Neuronal stem cell (in vitro differentiated cells): ENCODE data around the gene WFS1.

Experiments
- DNase-seq: peaks from one replicate; pipeline ENCODE4 v3.0.0-alpha.2; 2013; ENCODE audit warnings: low spot score
- H2AFZ ChIP-seq: one replicate; pipeline ENCODE4 v1.6.1; 2013; ENCODE audit warnings: mild to moderate bottlenecking, low read length, inconsistent platforms
- H2AK5ac ChIP-seq: 2 replicates; pipeline ENCODE4 v1.6.1; 2013; ENCODE audit warnings: low read depth, mild to moderate bottlenecking, inconsistent platforms, low read length, moderate library complexity, mixed read lengths
- H2BK120ac ChIP-seq: 2 replicates; pipeline ENCODE4 v1.6.1; 2013; ENCODE audit warnings: low read depth, mild to moderate bottlenecking, inconsistent platforms, low read length, moderate library complexity, mixed read lengths
- H2BK12ac ChIP-seq: one replicate; pipeline ENCODE4 v1.6.1; 2013; ENCODE audit warnings: low read length, inconsistent platforms
- H2BK15ac ChIP-seq: 2 replicates; pipeline ENCODE4 v1.6.1; 2013; ENCODE audit warnings: mild to moderate bottlenecking, low read length, inconsistent platforms, mixed read lengths
- H2BK5ac ChIP-seq: one replicate; pipeline ENCODE4 v1.6.1; 2013; ENCODE audit warnings: inconsistent platforms, mild to moderate bottlenecking, low read length, moderate library complexity
- H3K14ac ChIP-seq: one replicate; pipeline ENCODE4 v1.6.1; 2013; ENCODE audit warnings: low read length, inconsistent platforms
- H3K18ac ChIP-seq: 2 replicates; pipeline ENCODE4 v1.6.1; 2013; ENCODE audit warnings: low read length, inconsistent platforms
- H3K23ac ChIP-seq: 2 replicates; pipeline ENCODE4 v1.6.1; 2013; ENCODE audit warnings: low read depth, mild to moderate bottlenecking, mixed read lengths, low read length, inconsistent platforms; ENCODE audit not compliant: poor library complexity
- H3K27ac ChIP-seq: replicated peaks from 3 replicates; pipeline ENCODE4 v1.5.1; 2013; ENCODE audit warnings: low read length, inconsistent platforms
- H3K27me3 ChIP-seq, 3 experiments: 2 replicates each; pipeline ENCODE4 v1.6.1; 2013; ENCODE audit warnings: low read length in 3 of 3, mild to moderate bottlenecking in 2 of 3, inconsistent platforms in 1 of 3, low read depth in 1 of 3, mixed read lengths in 1 of 3, moderate library complexity in 1 of 3; ENCODE audit not compliant: control insufficient read depth in 3 of 3, insufficient read depth in 3 of 3
- H3K36me3 ChIP-seq, 2 donors: replicated peaks in 1 of 2; 2 replicates each; pipeline ENCODE4 v1.6.1; 2013; ENCODE audit warnings: low read length in 2 of 2; ENCODE audit not compliant: control insufficient read depth in 2 of 2, insufficient read depth in 2 of 2
- H3K4ac ChIP-seq: 2 replicates; pipeline ENCODE4 v1.6.1; 2013; ENCODE audit warnings: inconsistent platforms, mild to moderate bottlenecking, low read length, moderate library complexity
- H3K4me1 ChIP-seq, 2 donors: 1 replicate in 1 of 2; 2 replicates in 1 of 2; pipeline ENCODE4 v1.6.1; 2013; ENCODE audit warnings: low read length in 2 of 2, low read depth in 1 of 2; ENCODE audit not compliant: control insufficient read depth in 2 of 2, insufficient read depth in 1 of 2
- H3K4me2 ChIP-seq: one replicate; pipeline ENCODE4 v1.6.1; 2013; ENCODE audit warnings: mild to moderate bottlenecking, low read length, inconsistent platforms; ENCODE audit not compliant: insufficient read depth, poor library complexity, severe bottlenecking
- H3K4me3 ChIP-seq, 2 donors: 2 replicates each; pipeline ENCODE4 v1.5.1; 2013; ENCODE audit warnings: low read length in 2 of 2, mild to moderate bottlenecking in 2 of 2, inconsistent platforms in 1 of 2, moderate library complexity in 1 of 2
- H3K79me1 ChIP-seq: one replicate; pipeline ENCODE4 v1.6.1; 2013; ENCODE audit warnings: low read depth, mild to moderate bottlenecking, inconsistent platforms, low read length, moderate library complexity
- H3K9ac ChIP-seq: one replicate; pipeline ENCODE4 v1.6.1; 2013; ENCODE audit warnings: mild to moderate bottlenecking, low read depth, low read length, inconsistent platforms; ENCODE audit not compliant: poor library complexity
- H3K9me3 ChIP-seq, 2 donors: replicated peaks in 1 of 2; 2 replicates each; pipeline versions ENCODE3 to v1.6.1; 2013; ENCODE audit warnings: low read length in 2 of 2, mild to moderate bottlenecking in 2 of 2, inconsistent platforms in 1 of 2, low read depth in 1 of 2, mixed read lengths in 1 of 2, moderate library complexity in 1 of 2; ENCODE audit not compliant: control insufficient read depth in 2 of 2, insufficient read depth in 1 of 2
- H4K8ac ChIP-seq: one replicate; pipeline ENCODE4 v1.6.1; 2013; ENCODE audit warnings: low read depth, mild to moderate bottlenecking, inconsistent platforms, low read length, moderate library complexity
- H4K91ac ChIP-seq: one replicate; pipeline ENCODE4 v1.6.1; 2013; ENCODE audit warnings: low read length, low read depth, mild to moderate bottlenecking, inconsistent platforms; ENCODE audit not compliant: poor library complexity
- WGBS, 2 donors: extraction: QIAGEN DNeasy Blood & Tissue Kit; methylation state at CpG; one replicate each; pipeline ENCODE4 v1.1.7; 2013; ENCODE audit warnings: missing lambda C conversion rate in 2 of 2, mixed read lengths in 1 of 2; ENCODE audit not compliant: insufficient read length in 2 of 2, insufficient replicate concordance in 1 of 2; ENCODE audit errors: extremely low coverage in 2 of 2; 5-methylcytosine and 5-hydroxymethylcytosine counted together

The WFS1 gene

DNA sequence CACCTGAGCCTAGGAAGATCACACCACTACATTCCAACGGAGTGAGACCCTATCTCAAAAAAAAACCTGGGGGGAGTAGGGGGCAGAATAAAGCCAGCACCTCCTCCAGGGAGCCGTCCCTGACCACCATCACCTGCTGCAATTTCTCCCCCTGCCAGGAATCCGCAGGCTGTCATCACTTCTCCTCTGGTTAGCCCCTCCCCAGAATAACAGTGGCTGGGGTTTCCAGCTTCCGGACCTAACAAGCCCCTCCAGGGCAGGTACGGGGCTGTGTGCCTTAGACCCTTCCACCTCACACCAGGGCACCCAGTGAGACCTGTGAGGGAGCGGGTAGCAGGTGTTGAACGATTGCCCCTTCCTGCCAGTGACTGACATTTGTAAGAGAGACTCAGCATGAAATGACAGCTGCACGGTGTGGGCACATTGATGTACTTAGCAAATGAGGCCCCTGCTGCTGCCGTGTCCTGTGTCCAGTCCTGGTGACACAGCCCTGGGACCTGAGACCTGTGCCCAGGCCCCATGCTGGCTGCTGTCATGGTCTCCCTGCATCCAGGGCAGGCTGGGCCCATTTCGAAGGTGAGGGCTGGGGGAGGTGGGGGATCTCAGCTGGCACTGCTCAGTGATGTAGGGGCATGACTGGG is 6.7 kb upstream of the WFS1 start:
- H3K4me1 ChIP-seq, result peaks cover 0 to 4% of the 10 kb centered on the region in 2 donors
- peak overlapping the region; percentile 5 for H2BK120ac ChIP-seq
- WGBS, 2 donors, result no CpG with 5 or more reads among the region's 10 CpGs
- H2BK15ac ChIP-seq, result no peak overlapping the region
- H3K9me3 ChIP-seq, result no peaks in the 10 kb centered on the region
- H3K79me1 ChIP-seq, result no peaks in the 10 kb centered on the region
- H3K4me2 ChIP-seq, result no peak overlapping the region
- no peak overlapping the region for H2AFZ ChIP-seq
- peaks cover 0 to 21% (median 0%) of the 10 kb centered on the region in 3 experiments for H3K27me3 ChIP-seq
- no peak overlapping the region for H3K4ac ChIP-seq
- H3K23ac ChIP-seq, result no peak overlapping the region
- peak overlapping the region; percentile 57 for H4K91ac ChIP-seq
- H3K18ac ChIP-seq, result peak overlapping the region; percentile 67
- no peak overlapping the region for H3K14ac ChIP-seq
- H3K9ac ChIP-seq, result peak overlapping the region; percentile 30
- no peaks in the 10 kb centered on the region for H3K36me3 ChIP-seq
- DNase-seq, result no peak
- H2BK12ac ChIP-seq, result no peak overlapping the region
- H3K27ac ChIP-seq, result no peak overlapping the region
- no peak overlapping the region for H2BK5ac ChIP-seq
- peak overlapping the region in 1 of 2 donors; percentile 21 for H3K4me3 ChIP-seq
- H2AK5ac ChIP-seq, result peak overlapping the region; percentile 73
- H4K8ac ChIP-seq, result no peak overlapping the region

DNA sequence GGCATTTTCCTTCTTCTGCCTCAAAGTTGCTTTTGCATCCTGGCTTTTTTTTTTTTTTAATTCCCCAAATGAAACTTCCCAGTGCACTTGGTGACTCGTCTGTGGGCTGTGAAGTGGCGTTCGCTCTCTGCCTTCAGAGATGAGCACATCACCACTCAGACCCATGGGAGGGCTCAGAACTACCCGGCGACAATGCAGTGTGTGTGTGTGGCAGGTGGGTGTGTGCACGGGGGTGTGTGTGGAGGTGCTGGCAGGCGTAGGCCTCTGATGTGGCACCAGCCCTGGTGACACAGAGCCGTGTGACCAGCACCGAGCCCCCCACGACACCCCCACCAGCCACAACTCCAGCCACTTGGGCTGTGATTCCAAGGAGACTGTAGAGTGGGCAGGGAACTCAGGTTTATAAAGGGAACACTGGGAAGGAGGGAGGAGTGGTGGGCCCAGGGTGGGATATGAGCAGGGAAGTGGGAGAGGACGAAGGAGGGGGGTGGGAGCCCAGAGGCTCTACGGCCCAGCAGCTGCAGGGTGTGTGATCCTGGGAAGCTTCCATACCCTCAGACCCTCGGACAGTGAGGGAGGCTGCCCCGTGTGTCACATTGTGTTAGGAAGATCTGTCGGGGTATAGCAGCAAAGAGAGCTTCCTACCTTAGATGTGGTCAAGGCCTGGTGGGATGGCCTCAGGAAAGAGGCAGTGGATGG is 6.0 kb upstream of the WFS1 start:
- H3K27me3 ChIP-seq, result peaks cover 0 to 26% (median 0%) of the 10 kb centered on the region in 3 experiments
- no peak overlapping the region for H3K4me3 ChIP-seq
- no peak overlapping the region for H3K23ac ChIP-seq
- H2BK12ac ChIP-seq, result peak overlapping the region; percentile 46
- peak overlapping the region; percentile 73 for H2AK5ac ChIP-seq
- H3K18ac ChIP-seq, result peak overlapping the region; percentile 57
- H2AFZ ChIP-seq, result no peak overlapping the region
- H3K4me2 ChIP-seq, result no peak overlapping the region
- H3K9me3 ChIP-seq, result no peaks in the 10 kb centered on the region
- H4K91ac ChIP-seq, result no peak overlapping the region
- peak overlapping the region; percentile 50 for H3K9ac ChIP-seq
- H3K36me3 ChIP-seq, result no peaks in the 10 kb centered on the region
- no CpG with 5 or more reads among the region's 15 CpGs for WGBS, 2 donors
- H3K4me1 ChIP-seq, result peaks cover 0 to 4% of the 10 kb centered on the region in 2 donors
- no peak overlapping the region for H2BK5ac ChIP-seq
- H3K4ac ChIP-seq, result no peak overlapping the region
- H2BK15ac ChIP-seq, result peak overlapping the region; percentile 51
- H3K79me1 ChIP-seq, result no peaks in the 10 kb centered on the region
- H3K14ac ChIP-seq, result no peak overlapping the region
- no peak overlapping the region for H3K27ac ChIP-seq
- H2BK120ac ChIP-seq, result no peak overlapping the region
- no peak overlapping the region for H4K8ac ChIP-seq
- no peak for DNase-seq

DNA sequence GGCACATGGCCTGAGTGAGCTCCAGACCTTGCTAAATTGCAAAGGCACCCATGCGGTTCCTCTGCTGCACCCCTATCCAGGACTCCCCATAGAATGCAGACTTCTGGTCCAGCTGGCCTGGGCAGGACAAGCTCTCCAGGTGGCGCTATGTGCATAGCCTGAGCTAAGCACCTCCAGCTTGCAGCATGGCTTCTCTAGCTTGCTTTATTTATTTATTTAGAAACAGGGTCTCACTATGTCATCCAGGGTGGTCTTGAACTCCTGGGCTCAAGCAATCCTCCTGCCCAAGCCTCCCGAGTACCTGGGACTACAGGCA is 5.5 kb upstream of the WFS1 start:
- Histone ChIP-seq H2BK5ac (no peak overlapping the region), H3K4me1 (peaks cover 3 to 7% of the 10 kb centered on the region in 2 donors), H3K4me2 (no peak overlapping the region), H3K4me3 (no peak overlapping the region), H2AFZ (no peak overlapping the region), H3K14ac (no peak overlapping the region), H2BK15ac (peak overlapping the region; percentile 51), H3K9me3 (no peaks in the 10 kb centered on the region), H3K79me1 (no peaks in the 10 kb centered on the region), H2AK5ac (peak overlapping the region; percentile 47), H2BK120ac (no peak overlapping the region), H3K27me3 (peaks cover 0 to 26% (median 0%) of the 10 kb centered on the region in 3 experiments), H3K4ac (no peak overlapping the region), H3K27ac (no peak overlapping the region), H3K23ac (no peak overlapping the region), H2BK12ac (no peak overlapping the region), H3K18ac (peak overlapping the region; percentile 57), H4K91ac (no peak overlapping the region), H3K36me3 (no peaks in the 10 kb centered on the region), H3K9ac (no peak overlapping the region), H4K8ac (no peak overlapping the region)
- DNase-seq, result no peak
- WGBS, 2 donors, result no CpG with 5 or more reads among the region's 3 CpGs

DNA sequence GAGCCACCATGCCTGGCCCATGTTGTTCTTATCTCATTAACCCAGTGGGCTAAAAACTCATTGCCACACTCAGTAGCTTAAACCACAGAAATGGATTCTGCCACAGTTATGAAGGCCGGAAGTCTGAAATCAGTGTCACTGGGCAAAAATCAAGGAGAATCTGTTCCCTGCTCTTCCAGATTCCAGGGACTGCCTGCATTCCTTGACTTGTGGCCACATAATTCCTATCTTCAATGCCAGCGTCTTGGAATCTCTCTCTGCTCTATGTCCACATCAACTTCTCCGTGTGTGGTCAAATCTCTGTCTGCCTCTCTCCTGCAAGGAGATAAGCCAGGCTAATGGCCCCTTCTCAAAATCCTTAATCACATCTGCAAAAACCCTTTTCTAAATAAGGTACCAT is 4.1 kb upstream of the WFS1 start:
- H2BK15ac ChIP-seq, result no peak overlapping the region

More for the DNA sequence above, 4.1 kb upstream of the WFS1 start:
- H3K4me3 ChIP-seq, result no peak overlapping the region
- H3K4ac ChIP-seq, result no peak overlapping the region
- H2AFZ ChIP-seq, result no peak overlapping the region
- H3K36me3 ChIP-seq, result no peaks in the 10 kb centered on the region
- WGBS, 2 donors, result no CpG with 5 or more reads among the region's 3 CpGs
- H3K9ac ChIP-seq, result no peak overlapping the region
- no peak overlapping the region for H2AK5ac ChIP-seq
- no peak overlapping the region for H2BK5ac ChIP-seq
- no peaks in the 10 kb centered on the region for H3K9me3 ChIP-seq
- H3K4me2 ChIP-seq, result no peak overlapping the region
- H3K14ac ChIP-seq, result no peak overlapping the region
- peaks cover 3 to 4% of the 10 kb centered on the region in 2 donors for H3K4me1 ChIP-seq
- no peaks in the 10 kb centered on the region for H3K79me1 ChIP-seq
- H3K27ac ChIP-seq, result no peak overlapping the region
- no peak for DNase-seq
- H2BK12ac ChIP-seq, result no peak overlapping the region
- H4K8ac ChIP-seq, result no peak overlapping the region
- H3K23ac ChIP-seq, result no peak overlapping the region
- no peak overlapping the region for H4K91ac ChIP-seq
- H3K18ac ChIP-seq, result no peak overlapping the region
- no peak overlapping the region for H2BK120ac ChIP-seq
- peaks cover 0 to 26% (median 0%) of the 10 kb centered on the region in 3 experiments for H3K27me3 ChIP-seq
